ENCODE measurements around the gene ATP6AP1. TPM values are rescaled to one million over a fixed set of nuclear protein-coding genes. Genes with fewer than 3 reads are reported as not detected.
A peak's percentile ranks its signal among the peaks of the same experiment; 100 is the strongest.

ATP6AP1 gene
- total and polyA plus RNA-seq, 2 donors (not counting 1 experiment from before 2014, with no cell fraction given), result 47.1 to 57.7 TPM

DNA sequence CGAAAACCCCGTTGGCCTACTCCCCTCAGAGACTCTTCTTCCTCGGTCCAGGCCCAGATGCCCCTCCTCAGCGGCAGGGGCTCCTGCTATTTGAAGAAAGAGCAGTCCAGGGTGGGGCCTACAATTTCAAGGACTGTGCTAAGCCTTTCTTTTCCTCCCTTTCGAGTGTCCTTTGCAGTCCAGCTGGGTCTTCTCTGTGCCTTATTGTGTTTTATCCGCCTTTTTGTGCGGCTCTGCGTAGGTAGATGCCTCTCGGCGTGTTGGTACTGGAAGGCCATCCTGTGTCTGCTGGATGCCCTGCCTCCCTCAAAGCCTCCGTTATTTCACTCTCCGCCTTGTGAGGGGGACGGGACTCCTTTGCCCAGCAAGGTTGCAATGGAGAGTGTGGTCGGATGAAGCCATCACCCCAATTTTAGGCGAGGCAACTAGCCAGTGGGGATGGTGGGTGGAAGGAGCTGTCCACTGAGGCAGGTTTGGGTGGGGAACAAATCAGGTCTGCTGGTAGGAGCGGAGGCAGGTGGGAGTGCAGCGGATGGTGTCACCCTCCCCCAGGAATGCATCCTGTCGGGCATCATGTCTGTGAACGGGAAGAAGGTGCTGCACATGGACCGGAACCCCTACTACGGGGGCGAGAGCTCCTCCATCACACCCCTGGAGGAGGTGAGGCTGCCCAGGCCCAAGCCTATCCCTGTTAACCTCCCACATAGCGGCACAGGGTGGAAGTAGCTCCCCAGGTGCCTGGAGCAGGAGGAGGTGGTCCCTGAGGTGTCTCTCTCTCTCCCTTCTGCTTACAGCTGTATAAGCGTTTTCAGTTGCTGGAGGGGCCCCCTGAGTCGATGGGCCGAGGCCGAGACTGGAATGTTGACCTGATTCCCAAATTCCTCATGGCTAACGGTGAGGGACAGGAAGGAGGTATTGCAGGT is 9.8 kb downstream of the ATP6AP1 start:
- no peak overlapping the region for H3K27ac ChIP-seq (ENCODE audit: low read length in 2 of 2)
- peaks cover 13% of the 10 kb centered on the region for H3K4me1 Mint-ChIP-seq
- 93% methylated on average over 9 of the region's 28 CpGs for WGBS (ENCODE audit: insufficient coverage)
- no peaks in the 10 kb centered on the region for H3K27me3 Mint-ChIP-seq
- peaks cover 0 to 13% of the 10 kb centered on the region in 2 experiments for H3K36me3 ChIP-seq (replicated peaks in 1 of 2; ENCODE audit: control extremely low read depth in 1 of 2, control insufficient read depth in 1 of 2, extremely low read depth in 1 of 2, insufficient read depth in 2 of 2, low read length in 1 of 2)
- H3K9ac ChIP-seq (ENCODE audit: low read length), result peak overlapping the region; percentile 64
- peak overlapping the region in 4 of 5 experiments; percentile 59 to 65 (median 62) for H3K4me3 ChIP-seq (ENCODE audit: control extremely low read depth in 1 of 5, extremely low read depth in 1 of 5, insufficient read depth in 1 of 5, low read depth in 2 of 5, low read length in 4 of 5)
- H3K4me1 ChIP-seq (ENCODE audit: control insufficient read depth in 2 of 2, insufficient read depth in 2 of 2, low read length in 2 of 2), result peaks cover 10 to 19% of the 10 kb centered on the region in 2 donors
- DNase-seq (no peak), ATAC-seq (ENCODE audit: low read depth) (no peak)
- ChIA-PET POLR2A (interaction anchor here (1.7 kb wide), 1 partner anchor 19 kb away, joined by 5 read pairs; no protein-coding TSS in a partner anchor), CTCF (no interaction called here)
- peak overlapping the region; percentile 73 for H3K4me2 ChIP-seq (replicated peaks; ENCODE audit: low read depth, low read length, poor library complexity, severe bottlenecking)
- H3K9me3 ChIP-seq (ENCODE audit: control extremely low read depth in 1 of 3, control insufficient read depth in 2 of 3, insufficient read depth in 1 of 3, low read length in 2 of 3), result no peaks in the 10 kb centered on the region
- no peak overlapping the region for H2AFZ ChIP-seq (ENCODE audit: insufficient read depth, low read depth, low read length, poor library complexity, severe bottlenecking)
- peak overlapping the region; percentile 84 for H3K4me3 Mint-ChIP-seq
- TF ChIP-seq, protein P1, sequence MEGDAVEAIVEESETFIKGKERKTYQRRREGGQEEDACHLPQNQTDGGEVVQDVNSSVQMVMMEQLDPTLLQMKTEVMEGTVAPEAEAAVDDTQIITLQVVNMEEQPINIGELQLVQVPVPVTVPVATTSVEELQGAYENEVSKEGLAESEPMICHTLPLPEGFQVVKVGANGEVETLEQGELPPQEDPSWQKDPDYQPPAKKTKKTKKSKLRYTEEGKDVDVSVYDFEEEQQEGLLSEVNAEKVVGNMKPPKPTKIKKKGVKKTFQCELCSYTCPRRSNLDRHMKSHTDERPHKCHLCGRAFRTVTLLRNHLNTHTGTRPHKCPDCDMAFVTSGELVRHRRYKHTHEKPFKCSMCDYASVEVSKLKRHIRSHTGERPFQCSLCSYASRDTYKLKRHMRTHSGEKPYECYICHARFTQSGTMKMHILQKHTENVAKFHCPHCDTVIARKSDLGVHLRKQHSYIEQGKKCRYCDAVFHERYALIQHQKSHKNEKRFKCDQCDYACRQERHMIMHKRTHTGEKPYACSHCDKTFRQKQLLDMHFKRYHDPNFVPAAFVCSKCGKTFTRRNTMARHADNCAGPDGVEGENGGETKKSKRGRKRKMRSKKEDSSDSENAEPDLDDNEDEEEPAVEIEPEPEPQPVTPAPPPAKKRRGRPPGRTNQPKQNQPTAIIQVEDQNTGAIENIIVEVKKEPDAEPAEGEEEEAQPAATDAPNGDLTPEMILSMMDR (IDR thresholded peaks at IDR 0.05), result no peak
- TF ChIP-seq EZH2 (IDR thresholded peaks at IDR 0.05; ENCODE audit: borderline replicate concordance, insufficient read depth, low read depth, low read length, poor library complexity, severe bottlenecking), result no peak
- intact Hi-C loops (cut with micrococcal nuclease), result no loop called here
- no peaks in the 10 kb centered on the region for H3K27me3 ChIP-seq (replicated peaks in 1 of 4; ENCODE audit: control extremely low read depth in 1 of 4, control insufficient read depth in 3 of 4, insufficient read depth in 4 of 4, low read length in 3 of 4)
- no peaks in the 10 kb centered on the region for H3K9me3 Mint-ChIP-seq (ENCODE audit: insufficient read depth)
- H3K27ac Mint-ChIP-seq, result peak overlapping the region; percentile 88
- peaks cover 27% of the 10 kb centered on the region for H3K79me2 ChIP-seq (ENCODE audit: control insufficient read depth, insufficient read depth, low read length)
- H4K20me1 ChIP-seq (ENCODE audit: control insufficient read depth, insufficient read depth, low read length, poor library complexity, severe bottlenecking), result peaks cover 6% of the 10 kb centered on the region

- ChIA-PET POLR2A (interaction anchor here (1.7 kb wide), 1 partner anchor 17 kb away, joined by 5 read pairs; no protein-coding TSS in a partner anchor), CTCF (no interaction called here)
- H3K4me3 ChIP-seq (ENCODE audit: control extremely low read depth in 1 of 5, extremely low read depth in 1 of 5, insufficient read depth in 1 of 5, low read depth in 2 of 5, low read length in 4 of 5), result no peak overlapping the region
- H3K9me3 ChIP-seq (ENCODE audit: control extremely low read depth in 1 of 3, control insufficient read depth in 2 of 3, insufficient read depth in 1 of 3, low read length in 2 of 3), result no peaks in the 10 kb centered on the region
- no peak for TF ChIP-seq EZH2 (IDR thresholded peaks at IDR 0.05; ENCODE audit: borderline replicate concordance, insufficient read depth, low read depth, low read length, poor library complexity, severe bottlenecking)
- TF ChIP-seq, protein P1 (IDR thresholded peaks at IDR 0.05), result no peak
- intact Hi-C loops (cut with micrococcal nuclease), result loop anchor here (5.0 kb wide), 1 partner anchor 37 kb away; the partner anchor contains the start of gene LAGE3
- ATAC-seq (ENCODE audit: low read depth) (no peak), DNase-seq (no peak)
- no peak overlapping the region for H3K9ac ChIP-seq (ENCODE audit: low read length)
- Mint-ChIP-seq H3K27ac (no peak overlapping the region), H3K4me3 (no peak overlapping the region), H3K9me3 (ENCODE audit: insufficient read depth) (no peaks in the 10 kb centered on the region), H3K27me3 (no peaks in the 10 kb centered on the region), H3K4me1 (peaks cover 16% of the 10 kb centered on the region)
- peaks cover 17 to 30% of the 10 kb centered on the region in 2 donors for H3K4me1 ChIP-seq (ENCODE audit: control insufficient read depth in 2 of 2, insufficient read depth in 2 of 2, low read length in 2 of 2)
- no peak overlapping the region for H2AFZ ChIP-seq (ENCODE audit: insufficient read depth, low read depth, low read length, poor library complexity, severe bottlenecking)
- peaks cover 34% of the 10 kb centered on the region for H3K79me2 ChIP-seq (ENCODE audit: control insufficient read depth, insufficient read depth, low read length)
- H3K36me3 ChIP-seq (replicated peaks in 1 of 2; ENCODE audit: control extremely low read depth in 1 of 2, control insufficient read depth in 1 of 2, extremely low read depth in 1 of 2, insufficient read depth in 2 of 2, low read length in 1 of 2), result peaks cover 0 to 11% of the 10 kb centered on the region in 2 experiments
- WGBS (ENCODE audit: insufficient coverage), result 92% methylated on average over 6 of the region's 18 CpGs
- H3K27me3 ChIP-seq (replicated peaks in 1 of 4; ENCODE audit: control extremely low read depth in 1 of 4, control insufficient read depth in 3 of 4, insufficient read depth in 4 of 4, low read length in 3 of 4), result no peaks in the 10 kb centered on the region
- H3K27ac ChIP-seq (ENCODE audit: low read length in 2 of 2), result no peak overlapping the region
- H3K4me2 ChIP-seq (replicated peaks; ENCODE audit: low read depth, low read length, poor library complexity, severe bottlenecking), result no peak overlapping the region
- H4K20me1 ChIP-seq (ENCODE audit: control insufficient read depth, insufficient read depth, low read length, poor library complexity, severe bottlenecking), result peaks cover 6% of the 10 kb centered on the region
Measured at GRCh38 chrX:154439841-154440240, 11.4 kb downstream of the ATP6AP1 start.
